NCI-H2107 treated with DMSO at 0.1 percent for 48 hours (cell line): Measurements from ENCODE around the gene ZNF385C.
"Not testable (repeated sequence)": the region's sequence is repeated elsewhere in the genome, so short reads cannot be mapped to it uniquely, and the experiment has no call there.

Source experiments
- DNase-seq: peaks from one replicate; lab custom pipeline; 2025; ENCODE audit not compliant: unreplicated experiment; lab: John Stamatoyannopoulos, UW

ZNF385C gene, protein sequence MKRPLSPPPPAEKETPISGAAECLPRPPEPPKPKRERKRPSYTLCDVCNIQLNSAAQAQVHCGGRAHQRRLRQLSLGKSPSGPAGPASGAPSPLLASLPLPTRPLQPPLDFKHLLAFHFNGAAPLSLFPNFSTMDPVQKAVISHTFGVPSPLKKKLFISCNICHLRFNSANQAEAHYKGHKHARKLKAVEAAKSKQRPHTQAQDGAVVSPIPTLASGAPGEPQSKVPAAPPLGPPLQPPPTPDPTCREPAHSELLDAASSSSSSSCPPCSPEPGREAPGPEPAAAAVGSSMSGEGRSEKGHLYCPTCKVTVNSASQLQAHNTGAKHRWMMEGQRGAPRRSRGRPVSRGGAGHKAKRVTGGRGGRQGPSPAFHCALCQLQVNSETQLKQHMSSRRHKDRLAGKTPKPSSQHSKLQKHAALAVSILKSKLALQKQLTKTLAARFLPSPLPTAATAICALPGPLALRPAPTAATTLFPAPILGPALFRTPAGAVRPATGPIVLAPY

DNA sequence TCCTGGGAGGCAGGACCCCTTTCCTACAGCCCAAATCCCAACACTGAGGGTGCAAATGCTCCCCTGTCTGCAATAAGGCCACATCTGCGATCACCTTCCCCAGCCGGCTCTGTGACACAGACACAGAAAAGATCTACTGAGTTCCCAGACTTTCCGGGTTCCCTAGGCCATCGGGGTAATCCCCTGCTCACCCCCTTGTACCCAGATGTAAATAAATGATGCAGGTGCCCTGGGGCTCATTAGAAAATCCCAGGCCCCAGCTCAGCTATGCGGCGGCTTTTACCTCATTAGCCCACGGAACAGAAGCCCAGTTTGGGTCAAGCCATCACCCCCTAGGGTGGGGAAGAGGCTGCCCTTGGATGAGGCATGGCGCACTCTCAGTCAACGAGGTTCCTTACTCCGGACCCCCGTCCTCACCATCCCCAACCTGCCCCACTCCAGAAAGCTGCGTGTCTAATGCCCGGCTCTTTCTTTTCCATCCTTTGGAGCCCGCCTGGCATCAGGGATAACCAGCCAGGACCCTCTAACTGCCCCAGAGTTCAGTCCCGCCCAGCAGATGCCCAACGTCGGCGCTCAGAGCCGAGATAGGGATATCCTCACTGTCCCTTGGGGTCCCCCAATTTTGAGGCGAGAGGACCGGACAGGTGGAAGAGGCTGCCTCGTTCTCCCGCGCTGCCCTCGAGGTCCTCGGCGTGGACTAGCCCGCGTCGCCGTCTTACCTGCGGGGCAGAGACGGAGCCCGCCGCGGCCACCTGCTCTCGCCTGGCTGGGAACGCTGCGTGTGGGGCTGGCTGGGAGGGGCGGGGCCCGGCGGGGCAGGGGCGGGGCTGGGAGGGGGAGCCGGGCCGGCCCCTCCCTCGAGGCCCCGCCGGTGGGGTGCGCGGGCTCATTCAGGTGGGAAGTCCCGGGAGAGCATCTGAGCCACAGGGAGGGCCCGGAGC is at the start of gene ZNF385C:
ZNF385C (minus strand) TSS at position 783 of the 941 bp plus-strand sequence. CDS start 35,417 bp downstream, outside the sequence.
- peak; percentile 7 for DNase-seq

DNA sequence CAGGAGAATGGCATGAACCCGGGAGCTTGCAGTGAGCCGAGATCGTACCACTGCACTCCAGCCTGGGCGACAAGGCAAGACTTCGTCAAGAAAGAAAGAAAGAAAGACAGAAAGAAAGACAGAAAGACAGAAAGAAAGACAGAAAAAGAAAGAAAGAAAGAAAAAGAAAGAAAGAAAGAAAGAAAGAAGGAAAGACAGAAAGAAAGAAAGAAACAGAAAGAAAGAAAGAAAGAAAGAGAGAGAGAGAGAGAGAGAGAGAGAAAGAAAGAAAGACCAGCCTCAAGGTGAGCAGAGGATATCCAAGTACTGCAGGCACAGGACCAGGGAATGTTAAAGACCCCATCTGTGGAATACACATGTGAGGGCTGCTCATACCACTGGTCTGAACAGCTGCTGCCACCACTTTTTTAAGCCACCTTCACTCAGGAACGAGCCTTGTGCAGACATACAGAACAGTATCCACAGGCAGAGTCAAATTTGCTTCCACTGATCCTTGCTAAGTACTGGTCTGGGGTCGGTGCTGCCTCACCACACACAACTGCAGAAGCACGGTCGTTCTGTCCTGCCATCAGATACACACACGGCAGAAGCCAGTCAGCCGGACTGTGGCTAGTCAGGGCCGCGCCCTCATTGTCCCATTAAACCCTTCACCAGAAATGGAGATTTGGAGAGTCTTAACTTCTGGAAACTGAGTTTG is 48.8 kb upstream of the ZNF385C start:
- DNase-seq = no peak

DNA sequence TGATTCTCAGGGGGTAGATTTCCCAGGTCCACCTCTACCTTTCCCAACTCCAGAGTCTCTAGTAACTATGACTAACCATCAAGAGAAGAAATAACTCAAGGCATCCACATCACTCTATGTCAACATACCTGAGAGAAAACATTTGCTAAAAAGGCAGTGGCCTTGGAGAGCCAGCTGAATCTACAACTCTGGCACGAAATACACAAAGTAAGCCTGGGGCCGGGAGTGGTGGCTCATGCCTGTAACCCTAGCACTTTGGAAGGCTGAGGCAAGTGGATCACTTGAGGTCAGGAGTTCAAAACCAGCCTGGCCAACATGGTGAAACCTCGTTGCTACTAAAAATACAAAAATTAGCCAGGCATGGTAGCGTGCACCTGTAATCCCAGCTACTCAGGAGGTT is 44.9 kb upstream of the ZNF385C start:
- not testable (repeated sequence) for DNase-seq

DNA sequence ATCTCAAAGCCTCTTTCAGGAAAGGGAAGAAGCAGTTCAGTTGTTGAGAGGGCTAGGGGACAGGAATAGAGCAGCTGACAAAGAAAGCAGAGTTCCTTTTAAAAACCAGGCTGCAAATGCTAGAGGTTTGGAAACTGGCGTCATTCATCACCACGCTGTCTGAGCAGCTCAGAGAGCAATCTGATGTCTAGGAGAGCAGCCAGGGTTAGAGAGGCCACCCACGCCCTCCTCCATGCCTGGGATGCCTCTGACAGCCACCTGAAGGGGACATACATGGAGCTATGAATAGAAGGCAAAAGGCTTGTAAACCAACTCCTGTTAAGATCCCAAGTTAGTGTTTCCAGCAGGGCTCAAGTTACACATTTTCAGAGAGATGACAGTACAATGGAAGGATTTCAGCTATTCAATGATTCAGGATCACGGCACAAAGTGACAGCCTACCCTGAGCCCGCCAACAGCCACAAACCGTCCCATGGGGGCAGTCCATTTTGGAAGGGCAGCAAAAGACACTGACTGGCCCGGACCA is 44.2 kb upstream of the ZNF385C start:
- peak; percentile 52 for DNase-seq

DNA sequence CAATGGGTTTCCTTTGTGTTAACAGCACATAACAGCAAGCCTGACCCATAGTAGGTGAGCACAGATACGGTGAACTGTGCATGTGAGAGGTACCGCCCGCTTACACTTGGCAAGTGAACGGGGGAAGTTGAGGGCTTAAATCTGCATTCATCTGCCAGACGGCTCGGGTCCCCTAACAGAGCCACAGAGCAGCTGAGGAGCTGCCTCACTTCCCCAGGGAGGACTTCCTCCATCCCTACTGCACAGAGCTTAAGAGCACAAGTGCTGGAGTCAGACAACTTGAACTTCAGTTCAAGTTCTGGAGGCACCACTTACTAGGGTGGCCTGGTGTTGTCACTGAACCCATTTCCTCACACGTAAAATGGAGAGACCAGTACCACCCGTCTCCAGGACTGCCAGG is 43.1 kb upstream of the ZNF385C start:
- DNase-seq = no peak

DNA sequence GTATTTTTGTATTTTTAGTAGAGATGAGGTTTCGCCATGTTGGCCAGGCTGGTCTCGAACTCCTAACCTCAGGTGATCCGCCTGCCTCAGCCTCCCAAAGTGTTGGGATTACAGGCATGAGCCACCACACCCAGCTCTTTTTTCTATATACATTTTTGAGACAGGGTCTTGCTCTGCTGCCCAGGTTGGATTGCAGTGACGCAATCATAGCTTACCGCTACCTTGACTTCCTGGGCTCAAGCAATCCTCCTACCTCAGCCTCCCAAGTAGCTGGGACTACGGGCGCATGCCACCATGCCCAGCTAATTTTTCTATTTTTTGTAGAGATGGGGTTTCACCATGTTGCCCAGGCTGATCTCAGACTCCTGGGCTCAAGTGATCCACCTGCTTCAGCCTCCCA is 42.4 kb upstream of the ZNF385C start:
- DNase-seq = not testable (repeated sequence)

DNA sequence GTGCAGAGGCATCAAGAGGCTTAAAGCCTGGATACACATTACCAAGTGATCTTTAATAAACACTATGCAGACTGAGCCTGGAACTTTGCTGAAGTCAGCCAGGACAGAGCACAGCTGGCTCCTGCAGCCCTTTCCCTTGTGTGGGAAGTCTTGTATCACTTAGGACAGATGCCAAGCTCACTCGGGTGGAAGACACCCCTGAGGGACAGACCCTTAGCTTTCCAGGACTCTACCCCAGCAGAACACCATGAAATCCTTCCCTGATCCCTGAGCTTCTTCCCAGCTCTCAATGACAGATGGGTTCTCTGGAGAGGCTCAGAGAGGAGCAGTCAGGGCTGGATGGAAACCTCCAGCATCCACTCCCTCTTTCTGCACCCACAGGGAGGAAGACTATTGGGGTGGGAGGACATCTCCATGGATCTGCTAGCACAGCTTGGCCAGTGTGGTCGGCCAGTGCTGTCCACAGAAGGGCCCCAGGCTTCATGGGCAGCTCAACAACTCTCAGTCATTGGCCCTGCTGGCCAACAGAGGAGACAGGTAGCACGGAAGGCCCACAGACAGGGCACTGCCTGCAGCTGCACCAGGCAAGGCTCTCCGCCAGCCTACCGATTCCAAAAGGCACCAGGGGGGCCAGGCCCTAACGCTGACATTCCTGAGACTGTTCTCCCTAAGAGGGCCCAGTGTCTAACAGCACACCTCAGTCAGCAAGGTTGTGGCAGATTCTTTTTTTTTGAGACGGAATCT is 40.6 kb upstream of the ZNF385C start:
- no peak for DNase-seq

DNA sequence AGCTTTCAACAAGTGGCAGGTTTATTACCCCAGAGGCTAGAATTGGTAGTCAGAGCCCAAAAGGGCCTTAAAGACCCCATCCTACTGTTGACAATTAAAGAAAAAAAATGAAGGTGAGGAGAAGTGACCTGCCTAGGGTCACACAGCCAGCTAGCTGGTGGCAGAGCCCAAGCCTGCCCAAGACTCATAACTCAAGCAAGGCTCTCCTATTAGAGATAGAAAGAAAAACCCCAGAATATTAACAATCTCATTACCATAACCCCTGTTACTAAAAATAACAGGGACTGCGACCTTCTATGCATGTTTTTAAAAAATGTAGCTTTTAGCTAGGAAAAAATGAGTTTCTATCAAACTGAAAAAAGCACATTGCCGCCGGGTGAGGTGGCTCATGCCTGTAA is 38.4 kb upstream of the ZNF385C start:
- DNase-seq = no peak

DNA sequence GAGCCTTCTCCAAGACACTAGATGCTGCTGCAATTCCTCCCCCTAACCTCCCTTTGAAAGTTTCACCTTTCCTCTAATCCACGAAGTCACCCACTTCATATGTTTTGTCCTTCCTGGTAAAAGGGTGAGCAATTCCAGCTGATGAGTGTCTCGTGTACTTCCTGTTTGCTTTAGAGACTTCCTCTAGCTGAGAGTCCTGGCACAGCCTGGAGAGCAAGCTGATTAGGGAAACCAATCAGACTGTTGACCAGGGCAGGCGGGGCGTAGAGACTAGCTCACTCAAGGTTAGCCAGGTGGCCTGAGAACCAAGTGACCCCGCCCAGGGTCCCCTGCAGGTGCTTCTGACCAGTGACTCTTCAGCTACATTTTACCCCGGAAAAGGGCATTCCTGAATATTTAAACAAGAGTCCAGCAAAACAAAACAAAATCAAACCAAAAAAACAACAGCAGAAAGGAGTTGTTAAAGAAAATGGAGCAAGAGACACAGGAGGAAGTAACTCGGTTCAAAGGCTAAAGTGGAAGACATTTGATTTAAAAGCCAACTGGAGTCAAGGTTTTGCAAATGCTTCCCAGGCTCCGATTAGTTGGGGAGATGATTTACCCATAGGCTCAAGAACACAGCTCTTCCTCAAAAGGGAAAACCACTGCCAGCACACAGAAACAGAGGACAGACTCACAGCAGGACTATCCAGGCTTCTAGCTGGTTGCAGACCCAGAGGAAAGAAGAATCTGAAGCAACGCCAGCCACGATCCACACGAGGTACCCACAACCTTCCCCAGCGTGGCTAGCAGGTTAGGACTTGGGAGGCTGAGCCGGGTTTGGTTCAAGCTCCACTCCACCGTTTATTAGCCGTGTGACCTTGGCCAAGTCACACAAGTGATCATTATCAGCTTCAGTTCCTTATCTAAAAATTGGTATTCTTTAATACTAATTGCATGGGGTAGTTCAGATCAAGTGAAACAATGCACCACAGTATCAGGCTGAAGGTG is 37.7 kb upstream of the ZNF385C start:
- DNase-seq = no peak

DNA sequence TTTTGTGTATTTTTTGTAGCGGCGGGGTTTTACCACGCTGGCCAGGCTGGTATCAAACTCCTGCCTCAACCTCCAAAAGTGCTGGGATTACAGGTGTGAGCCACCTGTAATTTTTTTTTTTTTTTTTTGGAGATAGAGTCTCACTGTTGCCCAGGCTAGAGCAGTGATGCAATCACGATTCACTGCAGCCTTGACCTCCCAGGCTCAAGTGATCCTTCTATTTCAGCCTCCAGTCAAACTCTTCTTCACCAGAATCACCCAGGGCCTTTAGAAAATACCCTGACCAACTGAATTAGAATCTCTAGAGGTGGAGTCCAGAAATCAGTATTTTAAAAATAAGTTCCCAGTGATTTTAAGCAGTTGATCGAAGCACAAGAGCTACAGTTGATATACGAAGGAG is 36.9 kb upstream of the ZNF385C start:
- DNase-seq = no peak

DNA sequence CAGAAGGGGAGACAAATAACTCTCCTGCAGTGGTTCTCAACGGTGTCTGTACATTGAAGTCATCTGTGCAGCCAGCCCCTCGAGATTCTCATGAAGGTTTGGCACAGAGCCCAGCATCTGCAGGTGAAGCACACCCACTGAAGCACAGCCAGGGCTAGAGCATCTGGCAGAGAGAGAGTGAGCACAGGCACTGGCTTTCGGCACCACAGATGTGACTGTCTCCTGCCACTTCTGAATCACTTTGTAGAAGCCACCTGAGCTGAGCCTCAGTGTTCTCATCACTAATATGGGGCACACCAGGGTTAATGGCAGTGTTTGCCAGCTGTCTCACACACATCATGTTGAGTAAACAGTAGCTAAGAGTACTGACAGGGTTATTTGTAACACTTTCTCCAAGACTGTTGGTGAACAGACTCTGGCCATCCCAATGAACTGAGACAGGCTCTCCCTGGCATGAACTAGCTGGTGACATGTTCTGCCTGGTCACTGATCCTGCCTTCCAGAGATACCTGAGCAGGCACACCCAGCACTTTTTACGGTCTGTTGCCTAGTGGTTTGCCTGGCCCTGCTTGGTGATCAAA is 35.3 kb upstream of the ZNF385C start:
- DNase-seq = peak; percentile 91

DNA sequence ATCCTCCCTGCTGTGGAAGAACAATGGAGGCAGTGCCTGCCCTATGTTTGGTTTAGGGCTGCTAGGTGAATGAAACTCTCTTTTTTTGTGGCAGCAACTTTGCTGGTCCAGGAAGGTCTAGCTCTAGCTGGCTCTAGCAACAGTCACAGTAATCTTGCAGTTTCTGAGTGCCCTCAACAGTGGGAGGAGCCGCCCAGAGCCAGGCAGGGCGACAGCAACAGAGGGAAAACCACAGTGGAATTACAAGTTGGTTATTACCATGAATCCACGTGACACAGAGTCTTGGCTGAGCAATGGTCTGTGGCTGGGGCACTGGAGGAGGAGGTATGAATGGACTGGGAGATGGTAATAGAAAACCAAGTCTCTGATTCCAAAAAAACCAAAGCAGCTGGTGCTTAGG is 34.7 kb upstream of the ZNF385C start:
- DNase-seq = peak; percentile 94

DNA sequence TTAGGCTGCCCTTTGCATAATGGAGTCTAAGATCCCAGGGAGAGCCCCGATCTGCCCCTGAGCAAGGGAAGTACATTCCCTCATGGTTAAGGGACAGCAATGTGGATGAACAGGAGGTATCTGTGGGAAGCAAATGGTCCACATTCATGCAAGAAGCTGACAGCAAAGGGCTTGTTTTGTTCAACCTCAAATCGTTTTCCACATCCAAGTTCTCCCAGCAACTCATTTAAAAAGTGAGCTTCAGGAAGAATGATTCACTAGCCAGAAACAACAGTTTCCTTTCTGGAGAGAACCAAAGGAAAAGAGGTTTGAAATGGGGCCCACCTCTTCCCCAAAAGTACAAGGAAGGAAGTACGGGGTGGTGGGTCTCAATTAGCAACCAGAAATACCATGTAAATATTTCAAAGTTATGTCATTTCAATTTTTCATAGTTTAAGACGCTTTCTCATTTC is 33.7 kb upstream of the ZNF385C start:
- no peak for DNase-seq

DNA sequence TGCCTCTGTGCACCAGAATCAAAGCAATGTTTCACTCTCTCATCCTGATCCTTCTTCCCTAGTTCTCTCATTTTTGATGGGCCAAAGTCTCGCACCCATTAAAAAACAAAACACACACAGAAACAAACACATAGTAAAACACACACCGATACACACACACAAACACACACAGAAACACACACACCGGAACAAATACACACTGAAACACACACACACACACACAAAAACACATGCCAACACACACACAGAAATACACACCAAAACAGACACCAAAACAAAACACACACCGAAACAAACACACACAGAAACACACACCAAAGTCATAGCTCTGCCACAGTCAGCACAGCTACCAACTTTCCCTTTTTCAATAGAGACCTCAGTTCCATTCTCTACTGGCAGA is 33.0 kb upstream of the ZNF385C start:
- DNase-seq = no peak

DNA sequence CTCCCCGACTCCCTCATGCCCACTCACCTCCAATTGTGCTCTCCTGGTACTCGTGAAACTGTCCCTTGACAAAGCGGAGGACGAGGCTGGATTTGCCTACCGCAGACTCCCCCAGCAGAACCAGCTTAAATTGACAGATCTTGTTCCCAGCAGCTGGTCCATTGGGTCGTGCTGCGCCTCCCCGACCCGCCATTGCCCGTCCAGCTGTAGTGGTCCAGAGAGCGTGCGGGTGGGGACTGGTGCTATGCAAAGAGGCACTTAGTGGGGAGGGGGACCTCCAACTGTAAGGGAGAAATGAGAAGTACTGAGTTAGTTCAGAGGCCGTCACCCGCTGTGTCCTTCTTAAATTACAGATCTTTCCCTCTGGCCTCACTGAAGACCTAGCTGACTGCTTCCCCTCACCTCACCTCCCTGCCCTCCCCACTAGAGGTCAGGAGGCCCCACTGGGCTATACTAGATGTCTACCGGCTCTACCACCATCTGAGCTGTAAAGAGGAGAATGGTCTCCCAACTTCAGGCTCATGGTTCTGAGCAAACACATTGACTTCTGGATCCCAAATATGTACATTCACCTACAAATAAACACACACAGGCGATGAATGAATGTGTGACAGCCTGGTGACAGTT is 32.1 kb upstream of the ZNF385C start:
- no peak for DNase-seq

DNA sequence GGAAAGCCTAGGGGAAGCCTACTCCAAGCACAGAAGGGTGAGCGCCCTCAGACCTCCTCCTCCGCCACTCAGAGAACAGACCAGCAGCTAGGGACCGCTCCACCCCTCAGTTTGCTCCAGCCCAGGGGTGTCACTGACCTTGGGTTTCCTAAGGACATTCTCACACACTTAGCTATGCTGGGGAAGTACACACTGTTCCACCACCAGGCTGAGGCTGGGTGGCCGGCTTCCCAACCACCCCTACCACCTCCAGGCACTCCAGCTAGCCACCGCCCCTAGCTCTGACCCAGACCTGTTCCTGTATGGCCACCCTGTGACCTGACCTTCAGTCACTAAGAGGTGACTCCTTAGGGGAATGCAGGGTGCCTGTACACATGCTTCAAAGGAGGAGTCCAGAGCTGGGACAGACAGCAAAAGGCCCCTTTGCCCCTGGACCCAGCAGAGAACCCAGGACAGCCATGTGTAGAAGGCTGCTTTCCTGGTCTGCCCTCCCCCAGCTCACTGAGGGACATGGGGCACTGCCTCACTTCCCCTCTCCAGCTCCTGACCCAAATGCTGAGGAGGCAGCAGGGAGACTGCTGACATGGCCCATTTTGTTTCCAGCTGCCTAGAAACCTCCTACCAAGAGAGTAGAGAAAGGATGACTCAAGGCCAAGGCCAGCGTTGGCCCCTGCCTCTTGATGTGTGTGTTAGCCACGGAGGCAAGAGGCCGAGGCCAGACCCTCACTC is 31.0 kb upstream of the ZNF385C start:
- DNase-seq = no peak

DNA sequence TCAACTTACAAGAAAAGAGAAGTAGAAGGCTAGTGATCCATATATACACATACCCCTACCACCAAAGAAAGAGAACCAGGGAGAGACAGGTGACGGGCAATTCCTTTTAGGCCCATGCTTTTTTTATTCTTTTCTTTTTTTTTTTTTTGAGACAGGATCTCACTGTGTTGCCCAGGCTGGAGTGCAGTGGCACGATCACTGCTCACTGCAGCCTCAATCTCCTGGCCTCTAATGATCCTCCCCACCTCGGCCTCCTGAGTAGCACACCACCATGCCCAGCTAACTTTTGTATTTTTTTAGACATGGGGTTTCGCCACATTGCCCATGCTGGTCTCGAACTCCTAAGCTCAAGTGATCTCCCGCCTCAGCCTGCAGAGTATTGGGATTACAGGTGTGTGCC is 29.1 kb upstream of the ZNF385C start:
- DNase-seq = no peak
